SU-DHL-6 (cell line): ENCODE measurements around the gene PLA2G4E.

Source experiments
- H2AFZ ChIP-seq: fragments of 200-600 bp; sonication (generic); 2 replicates; pipeline ENCODE4 v1.6.1; 2014; ENCODE audit warnings: low read depth, mild to moderate bottlenecking, moderate library complexity, mixed read lengths, antibody characterized with exemption, low read length; ENCODE audit not compliant: severe bottlenecking
- H3F3A ChIP-seq: fragments of 200-600 bp; shearing (Covaris generic); 2 replicates; pipeline ENCODE4 v1.6.0; 2016; ENCODE audit warnings: antibody characterized with exemption, mild to moderate bottlenecking; ENCODE audit not compliant: insufficient read depth
- H3K27ac ChIP-seq: fragments of 200-600 bp; sonication (generic); 2 replicates; pipeline ENCODE4 v1.5.1; 2016; ENCODE audit warnings: low read depth, mild to moderate bottlenecking, low read length, moderate library complexity, mixed read lengths
- H3K27me3 ChIP-seq: fragments of 200-600 bp; sonication (generic), shearing (Covaris generic); 2 replicates; pipeline ENCODE4 v1.6.0; 2014; ENCODE audit warnings: mild to moderate bottlenecking, low read length
- H3K36me3 ChIP-seq: fragments of 200-600 bp; sonication (generic); 2 replicates; pipeline ENCODE4 v1.6.1; 2014; ENCODE audit warnings: mild to moderate bottlenecking, low read length, mixed read lengths
- H3K4me2 ChIP-seq: fragments of 300-600, 200-600 bp; shearing (Covaris generic), sonication (generic); 2 replicates; pipeline ENCODE4 v1.6.0; 2014; ENCODE audit warnings: low read length, low read depth, mild to moderate bottlenecking; ENCODE audit not compliant: poor library complexity, severe bottlenecking
- H3K4me3 ChIP-seq: fragments of 200-600 bp; sonication (generic); 2 replicates; pipeline ENCODE4 v1.5.1; 2014; ENCODE audit warnings: antibody characterized with exemption, low read length, mild to moderate bottlenecking, mixed read lengths; ENCODE audit not compliant: insufficient read depth, poor library complexity, severe bottlenecking
- H3K79me2 ChIP-seq: fragments of 200-600 bp; sonication (generic); 2 replicates; pipeline ENCODE4 v1.6.1; 2014; ENCODE audit warnings: mild to moderate bottlenecking, low read length, moderate library complexity; ENCODE audit not compliant: insufficient read depth
- H3K9ac ChIP-seq: fragments of 200-600 bp; sonication (generic); 2 replicates; pipeline ENCODE4 v1.7.0; 2014; ENCODE audit warnings: mild to moderate bottlenecking, low read length
- H3K9me2 ChIP-seq: fragments of 200-600 bp; sonication (generic); replicated peaks from 2 replicates; pipeline ENCODE4 v1.6.1; 2014; ENCODE audit warnings: low read length; ENCODE audit not compliant: insufficient read depth
- H3K9me3 ChIP-seq: fragments of 200-600 bp; sonication (generic); 2 replicates; pipeline ENCODE4 v1.6.1; 2014; ENCODE audit warnings: low read length, mixed read lengths; ENCODE audit not compliant: insufficient read depth
- H4K20me1 ChIP-seq: fragments of 200-600 bp; sonication (generic); 2 replicates; pipeline ENCODE4 v1.6.1; 2014; ENCODE audit warnings: low read depth, mild to moderate bottlenecking, antibody characterized with exemption, low read length, moderate library complexity, mixed read lengths
- EZH2phosphoT487 ChIP-seq: fragments of 200-600 bp; sonication (generic), shearing (Covaris generic); conservative IDR thresholded peaks from 2 replicates; pipeline ENCODE4 v1.6.1; 2018; ENCODE audit warnings: mild to moderate bottlenecking, antibody characterized with exemption, low read length, moderate library complexity, mixed read lengths
- TF ChIP-seq, protein P1 (sequence below): fragments of 200-600 bp; sonication (generic); IDR thresholded peaks from one replicate; pipeline ENCODE4 v1.5.1; 2017; ENCODE audit warnings: antibody characterized with exemption, mild to moderate bottlenecking, low read length, moderate library complexity; ENCODE audit not compliant: insufficient read depth, poor library complexity, severe bottlenecking

Gene PLA2G4E

DNA sequence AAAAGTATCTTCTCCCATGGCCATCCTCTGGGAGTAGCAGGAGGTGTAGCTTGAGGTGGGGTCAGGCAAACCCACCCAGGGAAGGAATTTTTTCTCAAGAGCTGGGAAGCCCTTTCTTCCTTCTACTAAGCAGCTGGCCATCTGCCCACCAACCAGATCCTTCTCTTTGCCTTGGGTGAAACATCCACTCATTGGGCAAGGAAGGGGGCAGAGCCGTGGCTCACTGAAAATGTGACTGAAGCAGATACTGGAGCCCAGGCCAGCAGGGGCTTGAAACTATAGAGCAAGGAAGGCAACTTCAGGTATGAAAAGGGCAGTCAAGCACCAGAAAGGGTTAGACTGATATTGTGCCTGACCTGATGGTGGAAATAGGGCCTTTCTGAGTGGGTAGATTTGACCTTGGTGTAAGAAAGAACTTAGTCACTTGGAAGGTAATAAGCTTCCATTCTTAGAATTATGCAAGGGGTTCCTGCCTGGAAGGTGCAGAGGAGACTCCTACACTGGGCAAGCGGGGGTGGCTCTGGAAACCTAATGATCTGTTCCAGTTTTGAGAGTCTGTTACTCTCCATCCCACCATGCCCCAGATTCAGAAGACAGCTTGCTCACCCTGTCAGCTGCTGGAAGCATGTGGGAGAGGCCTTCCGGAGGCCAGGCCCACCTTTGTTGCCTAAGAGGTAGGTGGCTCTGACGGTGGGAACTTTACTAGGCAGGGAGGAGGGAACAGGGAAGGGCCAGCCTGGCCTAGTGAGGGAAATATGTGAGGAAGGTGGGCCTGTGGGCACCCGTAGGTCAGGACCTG lies 22.0 kb upstream of the PLA2G4E start:
- no peaks in the 10 kb centered on the region for H3K36me3 ChIP-seq
- TF ChIP-seq, protein P1, sequence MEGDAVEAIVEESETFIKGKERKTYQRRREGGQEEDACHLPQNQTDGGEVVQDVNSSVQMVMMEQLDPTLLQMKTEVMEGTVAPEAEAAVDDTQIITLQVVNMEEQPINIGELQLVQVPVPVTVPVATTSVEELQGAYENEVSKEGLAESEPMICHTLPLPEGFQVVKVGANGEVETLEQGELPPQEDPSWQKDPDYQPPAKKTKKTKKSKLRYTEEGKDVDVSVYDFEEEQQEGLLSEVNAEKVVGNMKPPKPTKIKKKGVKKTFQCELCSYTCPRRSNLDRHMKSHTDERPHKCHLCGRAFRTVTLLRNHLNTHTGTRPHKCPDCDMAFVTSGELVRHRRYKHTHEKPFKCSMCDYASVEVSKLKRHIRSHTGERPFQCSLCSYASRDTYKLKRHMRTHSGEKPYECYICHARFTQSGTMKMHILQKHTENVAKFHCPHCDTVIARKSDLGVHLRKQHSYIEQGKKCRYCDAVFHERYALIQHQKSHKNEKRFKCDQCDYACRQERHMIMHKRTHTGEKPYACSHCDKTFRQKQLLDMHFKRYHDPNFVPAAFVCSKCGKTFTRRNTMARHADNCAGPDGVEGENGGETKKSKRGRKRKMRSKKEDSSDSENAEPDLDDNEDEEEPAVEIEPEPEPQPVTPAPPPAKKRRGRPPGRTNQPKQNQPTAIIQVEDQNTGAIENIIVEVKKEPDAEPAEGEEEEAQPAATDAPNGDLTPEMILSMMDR = no peak
- no peak for TF ChIP-seq EZH2phosphoT487
- no peaks in the 10 kb centered on the region for H3K27me3 ChIP-seq
- no peaks in the 10 kb centered on the region for H4K20me1 ChIP-seq
- H3K79me2 ChIP-seq = no peaks in the 10 kb centered on the region
- H3F3A ChIP-seq = no peaks in the 10 kb centered on the region
- H3K4me3 ChIP-seq = no peak overlapping the region
- no peaks in the 10 kb centered on the region for H3K9me2 ChIP-seq
- H3K27ac ChIP-seq = no peak overlapping the region
- no peak overlapping the region for H3K9ac ChIP-seq
- no peak overlapping the region for H2AFZ ChIP-seq
- no peaks in the 10 kb centered on the region for H3K9me3 ChIP-seq
- no peak overlapping the region for H3K4me2 ChIP-seq

DNA sequence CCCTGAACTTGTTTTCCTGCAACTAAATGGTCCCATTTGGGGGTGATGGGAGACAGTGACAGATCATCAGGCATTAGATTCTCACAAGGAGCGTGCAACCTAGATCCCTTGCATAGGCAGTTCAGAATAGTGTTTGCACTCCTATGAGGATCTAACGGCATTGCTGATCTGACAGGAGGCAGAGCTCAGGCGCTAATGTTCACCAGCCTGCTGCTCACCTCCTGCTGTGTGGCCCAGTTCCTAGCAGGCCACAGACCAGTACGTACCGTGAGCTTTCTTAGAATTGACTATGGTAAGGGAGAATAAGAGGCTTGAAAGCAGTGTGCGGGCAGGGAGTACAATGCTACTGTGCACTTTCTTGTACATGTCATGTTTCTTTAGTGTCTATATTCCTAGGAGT lies 17.6 kb upstream of the PLA2G4E start:
- H4K20me1 ChIP-seq = no peaks in the 10 kb centered on the region
- H3K36me3 ChIP-seq = no peaks in the 10 kb centered on the region
- H3K4me3 ChIP-seq = no peak overlapping the region
- no peak overlapping the region for H3K27ac ChIP-seq
- H3K79me2 ChIP-seq = no peaks in the 10 kb centered on the region
- H3K4me2 ChIP-seq = no peak overlapping the region
- no peak overlapping the region for H3K9ac ChIP-seq
- no peaks in the 10 kb centered on the region for H3K9me2 ChIP-seq
- no peaks in the 10 kb centered on the region for H3K9me3 ChIP-seq
- H3F3A ChIP-seq = no peaks in the 10 kb centered on the region
- TF ChIP-seq EZH2phosphoT487 = no peak
- TF ChIP-seq, protein P1 = no peak
- H3K27me3 ChIP-seq = no peaks in the 10 kb centered on the region
- no peak overlapping the region for H2AFZ ChIP-seq

DNA sequence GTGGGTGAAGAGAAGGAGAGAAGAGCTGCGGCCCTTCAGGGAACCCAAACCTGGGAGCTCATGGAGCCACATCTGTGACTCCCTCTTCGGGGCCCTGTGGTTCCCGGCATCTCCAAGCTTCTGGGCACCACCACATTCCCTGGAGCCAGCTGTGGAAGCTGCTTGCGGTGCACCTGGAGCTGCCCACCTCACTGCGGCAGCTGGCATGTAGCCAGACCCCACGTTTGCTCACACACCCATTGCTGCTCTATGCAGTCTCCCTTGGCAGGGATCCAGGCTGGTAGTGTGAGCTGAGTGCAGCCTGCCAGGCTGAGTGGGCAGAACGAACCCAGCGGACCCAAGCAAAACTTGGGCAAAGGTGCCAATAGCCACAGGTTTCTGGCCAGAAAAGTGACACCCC lies 16.8 kb upstream of the PLA2G4E start:
- Histone ChIP-seq H3K27ac (no peak overlapping the region), H3K9ac (no peak overlapping the region)

More for the DNA sequence above, 16.8 kb upstream of the PLA2G4E start:
- no peaks in the 10 kb centered on the region for H4K20me1 ChIP-seq
- H3K9me2 ChIP-seq = no peaks in the 10 kb centered on the region
- H3K79me2 ChIP-seq = no peaks in the 10 kb centered on the region
- no peak for TF ChIP-seq EZH2phosphoT487
- TF ChIP-seq, protein P1 = no peak
- no peak overlapping the region for H2AFZ ChIP-seq
- no peak overlapping the region for H3K4me3 ChIP-seq
- H3K27me3 ChIP-seq = no peaks in the 10 kb centered on the region
- H3F3A ChIP-seq = no peaks in the 10 kb centered on the region
- no peak overlapping the region for H3K4me2 ChIP-seq
- no peaks in the 10 kb centered on the region for H3K9me3 ChIP-seq
- no peaks in the 10 kb centered on the region for H3K36me3 ChIP-seq
